ENCODE measurements around the gene ZFYVE28. TPM values are rescaled to one million over a fixed set of nuclear protein-coding genes. Genes with fewer than 3 reads are reported as not detected.

Gene ZFYVE28
- total RNA-seq, 2 donors from 2014 or later: 5.7 to 16.8 TPM

DNA sequence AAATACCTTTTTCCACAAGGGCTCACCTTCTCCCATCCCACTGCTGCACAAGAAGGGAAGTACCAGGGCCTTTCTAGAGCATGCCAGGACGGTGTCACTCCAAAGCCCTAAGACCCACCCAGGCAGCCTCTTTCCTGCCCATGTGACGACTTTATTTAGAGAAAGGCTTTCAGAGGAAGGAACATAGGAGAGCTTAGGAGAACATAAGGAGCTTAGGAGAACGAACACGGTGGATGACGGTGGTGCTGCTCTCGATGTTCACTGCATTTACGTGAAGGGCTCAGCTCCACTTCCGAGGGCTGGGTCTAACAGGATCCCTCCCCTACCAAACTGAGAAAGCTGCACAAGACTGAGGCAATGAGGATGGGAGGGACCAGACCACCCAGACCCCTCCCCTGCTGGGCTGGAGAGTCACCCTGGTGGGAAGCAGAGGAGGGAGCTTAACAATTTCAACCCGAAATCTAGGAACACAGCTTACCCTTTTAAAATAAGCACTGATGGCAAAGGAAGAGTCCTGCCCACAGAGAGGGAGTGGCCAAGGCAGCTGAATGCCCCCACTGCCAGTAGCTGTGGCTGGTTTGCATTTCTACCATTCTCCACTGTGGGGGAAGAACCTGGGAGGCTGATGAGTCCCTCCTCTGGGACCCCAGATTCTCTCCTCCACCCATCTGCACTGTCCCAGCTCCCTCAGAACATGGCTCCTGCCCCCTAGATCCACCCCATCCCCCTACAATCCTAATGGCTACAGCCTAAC is 29.8 kb downstream of the ZFYVE28 start:
- no peak for TF ChIP-seq POLR2A (IDR thresholded peaks at IDR 0.05)
- TF ChIP-seq, protein P1, sequence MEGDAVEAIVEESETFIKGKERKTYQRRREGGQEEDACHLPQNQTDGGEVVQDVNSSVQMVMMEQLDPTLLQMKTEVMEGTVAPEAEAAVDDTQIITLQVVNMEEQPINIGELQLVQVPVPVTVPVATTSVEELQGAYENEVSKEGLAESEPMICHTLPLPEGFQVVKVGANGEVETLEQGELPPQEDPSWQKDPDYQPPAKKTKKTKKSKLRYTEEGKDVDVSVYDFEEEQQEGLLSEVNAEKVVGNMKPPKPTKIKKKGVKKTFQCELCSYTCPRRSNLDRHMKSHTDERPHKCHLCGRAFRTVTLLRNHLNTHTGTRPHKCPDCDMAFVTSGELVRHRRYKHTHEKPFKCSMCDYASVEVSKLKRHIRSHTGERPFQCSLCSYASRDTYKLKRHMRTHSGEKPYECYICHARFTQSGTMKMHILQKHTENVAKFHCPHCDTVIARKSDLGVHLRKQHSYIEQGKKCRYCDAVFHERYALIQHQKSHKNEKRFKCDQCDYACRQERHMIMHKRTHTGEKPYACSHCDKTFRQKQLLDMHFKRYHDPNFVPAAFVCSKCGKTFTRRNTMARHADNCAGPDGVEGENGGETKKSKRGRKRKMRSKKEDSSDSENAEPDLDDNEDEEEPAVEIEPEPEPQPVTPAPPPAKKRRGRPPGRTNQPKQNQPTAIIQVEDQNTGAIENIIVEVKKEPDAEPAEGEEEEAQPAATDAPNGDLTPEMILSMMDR (IDR thresholded peaks at IDR 0.05): no peak
- intact Hi-C loops (cut with DNase I): no loop called here
- ATAC-seq (no peak), DNase-seq (no peak)
- 69 to 79% methylated on average over 9 of the region's 9 CpGs for WGBS, 2 donors
- Histone ChIP-seq H3K4me3 (no peak overlapping the region), H3K27me3 (no peaks in the 10 kb centered on the region), H3K27ac (no peak overlapping the region), H3K4me1 (peaks cover 6% of the 10 kb centered on the region), H3K9me3 (no peaks in the 10 kb centered on the region), H3K36me3 (replicated peaks in 1 of 2; ENCODE audit: insufficient read depth in 1 of 2, low read depth in 2 of 2) (no peaks in the 10 kb centered on the region)

DNA sequence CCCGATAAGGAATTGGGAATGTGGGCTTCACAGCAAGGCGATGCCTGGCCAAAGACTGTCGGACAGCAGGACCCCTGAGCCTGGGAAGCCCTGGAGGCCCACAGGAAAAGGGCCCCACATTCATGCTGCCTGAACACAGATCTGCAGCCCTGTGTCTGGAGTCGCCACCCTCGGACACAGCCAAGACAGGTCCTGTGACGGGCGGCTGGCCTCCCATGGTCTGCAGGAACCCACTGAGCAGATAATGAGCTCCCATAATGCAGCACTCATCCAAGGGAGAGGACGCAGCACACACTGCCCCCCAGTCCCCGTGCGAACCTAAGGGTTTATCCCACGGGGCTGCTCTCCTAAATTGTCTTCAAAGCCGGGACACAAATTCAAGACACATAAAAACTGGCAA is 30.6 kb downstream of the ZFYVE28 start:
- TF ChIP-seq, protein P1 (IDR thresholded peaks at IDR 0.05): no peak
- TF ChIP-seq POLR2A (IDR thresholded peaks at IDR 0.05): no peak
- DNase-seq: no peak

GRCh38 chr4:2387218-2387617 is 31.2 kb downstream of the ZFYVE28 start:
- Histone ChIP-seq H3K36me3 (replicated peaks in 1 of 2; ENCODE audit: insufficient read depth in 1 of 2, low read depth in 2 of 2) (no peaks in the 10 kb centered on the region), H3K4me1 (no peaks in the 10 kb centered on the region), H3K27me3 (no peaks in the 10 kb centered on the region), H3K4me3 (no peak overlapping the region), H3K27ac (no peak overlapping the region), H3K9me3 (no peaks in the 10 kb centered on the region)
- ATAC-seq (no peak), DNase-seq (no peak)
- TF ChIP-seq, protein P1 (IDR thresholded peaks at IDR 0.05): no peak
- TF ChIP-seq POLR2A (IDR thresholded peaks at IDR 0.05): no peak
- 92% methylated on average over 15 of the region's 17 CpGs; no CpG with 5 or more reads in 1 of the 2 donors for WGBS, 2 donors
- intact Hi-C loops (cut with DNase I): no loop called here

More for the DNA sequence above, 30.6 kb downstream of the ZFYVE28 start:
- 78 to 87% methylated on average over 2 to 11 of the region's 12 CpGs for WGBS, 2 donors
- Histone ChIP-seq H3K4me3 (no peak overlapping the region), H3K9me3 (no peaks in the 10 kb centered on the region), H3K36me3 (replicated peaks in 1 of 2; ENCODE audit: insufficient read depth in 1 of 2, low read depth in 2 of 2) (no peaks in the 10 kb centered on the region), H3K27me3 (no peaks in the 10 kb centered on the region), H3K27ac (no peak overlapping the region), H3K4me1 (no peaks in the 10 kb centered on the region)
- intact Hi-C loops (cut with DNase I): no loop called here
- ATAC-seq: no peak

GRCh38 chr4:2386717-2387116 is 31.7 kb downstream of the ZFYVE28 start:
- intact Hi-C loops (cut with DNase I): no loop called here
- ATAC-seq (no peak), DNase-seq (no peak)
- no peaks in the 10 kb centered on the region for H3K27me3 ChIP-seq
- WGBS, 2 donors: 84 to 100% methylated on average over 1 to 15 of the region's 19 CpGs
- TF ChIP-seq POLR2A (IDR thresholded peaks at IDR 0.05): no peak
- TF ChIP-seq, protein P1 (IDR thresholded peaks at IDR 0.05): no peak
- H3K36me3 ChIP-seq (replicated peaks in 1 of 2; ENCODE audit: insufficient read depth in 1 of 2, low read depth in 2 of 2): no peaks in the 10 kb centered on the region
- no peaks in the 10 kb centered on the region for H3K9me3 ChIP-seq
- H3K4me1 ChIP-seq: no peaks in the 10 kb centered on the region
- H3K4me3 ChIP-seq: no peak overlapping the region
- H3K27ac ChIP-seq: no peak overlapping the region

DNA sequence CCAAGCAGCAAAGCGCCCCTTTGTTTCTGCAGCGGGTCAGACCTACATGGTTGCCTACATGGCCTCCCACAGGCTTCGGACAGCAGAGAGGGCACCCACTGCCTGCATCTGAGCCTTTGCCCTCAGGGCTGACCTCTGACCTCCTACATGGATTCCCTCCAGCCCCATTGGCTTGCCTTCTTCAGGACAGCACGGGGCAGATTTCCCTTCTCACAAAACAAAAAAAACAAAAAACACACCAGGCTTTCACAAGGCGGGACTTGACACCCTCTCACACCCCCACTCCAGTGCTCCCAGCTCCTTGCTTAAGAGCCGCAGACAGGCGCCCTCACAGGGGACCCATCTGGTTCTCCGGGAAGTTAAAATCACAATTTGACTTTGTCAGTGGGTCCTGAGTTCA is 32.9 kb downstream of the ZFYVE28 start:
- WGBS, 2 donors: 89 to 90% methylated on average over 5 to 8 of the region's 8 CpGs
- intact Hi-C loops (cut with DNase I): no loop called here
- Histone ChIP-seq H3K4me1 (no peaks in the 10 kb centered on the region), H3K9me3 (no peaks in the 10 kb centered on the region), H3K27ac (no peak overlapping the region), H3K4me3 (no peak overlapping the region), H3K36me3 (replicated peaks in 1 of 2; ENCODE audit: insufficient read depth in 1 of 2, low read depth in 2 of 2) (no peaks in the 10 kb centered on the region), H3K27me3 (no peaks in the 10 kb centered on the region)
- no peak for TF ChIP-seq POLR2A (IDR thresholded peaks at IDR 0.05)
- TF ChIP-seq, protein P1 (IDR thresholded peaks at IDR 0.05): no peak
- DNase-seq (no peak), ATAC-seq (no peak)

All from body of pancreas (tissue), 4 donors.